Keratinocyte (primary cell): ENCODE measurements around the gene TRIM69. TPM values are rescaled to one million over a fixed set of nuclear protein-coding genes. Genes with fewer than 3 reads are reported as not detected.

Experiments
- DNase-seq: peaks from one replicate; pipeline ENCODE4 v3.0.0-alpha.2; 2011; ENCODE audit warnings: low read depth, missing footprints, low spot score
- FAIRE-seq: peaks from 2 replicates; lab custom pipeline; 2011; peaks lifted over from hg19 to GRCh38; lab: Jason Lieb, UNC
- H2AFZ ChIP-seq: 2 replicates; pipeline ENCODE4 v1.6.0; 2012; ENCODE audit warnings: low read length, control low read depth, inconsistent platforms; ENCODE audit not compliant: control insufficient read depth
- H3K27ac ChIP-seq: 2 replicates; pipeline ENCODE4 v1.5.1; 2011; ENCODE audit warnings: low read length; ENCODE audit not compliant: control insufficient read depth, insufficient read depth
- H3K27me3 ChIP-seq: 3 replicates; pipeline ENCODE4 v1.6.0; 2011; ENCODE audit warnings: low read length; ENCODE audit not compliant: control insufficient read depth, insufficient read depth; ENCODE audit errors: extremely low read depth
- H3K36me3 ChIP-seq, 2 experiments: 2 replicates in 1 of 2; 3 replicates in 1 of 2; pipeline ENCODE4 v1.5.1; 2011; ENCODE audit warnings: low read length in 2 of 2, mild to moderate bottlenecking in 1 of 2; ENCODE audit not compliant: control insufficient read depth in 2 of 2, insufficient read depth in 2 of 2; ENCODE audit errors: extremely low read depth in 1 of 2
- H3K4me1 ChIP-seq: 3 replicates; pipeline ENCODE4 v1.5.1; 2011; ENCODE audit warnings: low read length; ENCODE audit not compliant: control insufficient read depth, insufficient read depth; ENCODE audit errors: extremely low read depth
- H3K4me2 ChIP-seq: 3 replicates; pipeline ENCODE4 v1.6.0; 2011; ENCODE audit warnings: low read depth, low read length; ENCODE audit not compliant: control insufficient read depth, insufficient read depth; ENCODE audit errors: extremely low read depth
- H3K4me3 ChIP-seq, 3 experiments: fragments of 200-600 bp in 1 of 3; sonication (generic) in 1 of 3; 2 replicates in 2 of 3; 3 replicates in 1 of 3; pipeline ENCODE4 v1.5.1; 2011 to 2016; ENCODE audit warnings: low read length in 3 of 3, mild to moderate bottlenecking in 3 of 3, control low read depth in 2 of 3, inconsistent platforms in 1 of 3, low read depth in 1 of 3, mixed read lengths in 1 of 3, mixed run types in 1 of 3, moderate library complexity in 1 of 3; ENCODE audit not compliant: control insufficient read depth in 2 of 3, insufficient read depth in 2 of 3; ENCODE audit errors: extremely low read depth in 1 of 3
- H3K79me2 ChIP-seq: 2 replicates; pipeline ENCODE4 v1.6.0; 2012; ENCODE audit warnings: low read length; ENCODE audit not compliant: control insufficient read depth, insufficient read depth
- H3K9ac ChIP-seq: 3 replicates; pipeline ENCODE4 v1.6.0; 2011; ENCODE audit warnings: low read length; ENCODE audit not compliant: control insufficient read depth, insufficient read depth; ENCODE audit errors: extremely low read depth
- H3K9me1 ChIP-seq: 3 replicates; pipeline ENCODE4 v1.6.0; 2011; ENCODE audit warnings: low read length; ENCODE audit not compliant: control insufficient read depth, insufficient read depth; ENCODE audit errors: extremely low read depth
- H3K9me3 ChIP-seq: 2 replicates; pipeline ENCODE4 v1.5.1; 2012; ENCODE audit warnings: low read depth, low read length; ENCODE audit not compliant: control insufficient read depth
- H4K20me1 ChIP-seq: 3 replicates; pipeline ENCODE4 v1.6.0; 2011; ENCODE audit warnings: low read length; ENCODE audit not compliant: control insufficient read depth, insufficient read depth; ENCODE audit errors: extremely low read depth
- CTCF ChIP-seq, 3 experiments: IDR thresholded peaks in 1 of 3; conservative IDR thresholded peaks in 1 of 3; optimal IDR thresholded peaks in 1 of 3; 2 replicates in 2 of 3; 3 replicates in 1 of 3; pipeline versions ENCODE3 to v1.5.1; 2011; ENCODE audit warnings: low read length in 3 of 3, mild to moderate bottlenecking in 3 of 3, moderate library complexity in 2 of 3, control low read depth in 1 of 3, inconsistent platforms in 1 of 3; ENCODE audit not compliant: insufficient read depth in 2 of 3; ENCODE audit errors: extremely low read depth in 1 of 3
- EZH2 ChIP-seq: IDR thresholded peaks from one replicate; pipeline ENCODE4 v1.6.1; 2012; ENCODE audit warnings: inconsistent platforms, mild to moderate bottlenecking, low read length, moderate library complexity
- dilution Hi-C: fragments of 300-500 bp; cut with MboI; formaldehyde crosslinking; loops from one replicate; pipeline ENCODE4 v1.7.0; 2020; ENCODE audit warnings: low sequenced_read_pairs; ENCODE audit not compliant: extremely low pct_ligation_motif_present
- polyA plus RNA-seq, 5 experiments: library from polyadenylated mRNA; depleted of rRNA in 3 of 5; stranded (reverse) in 3 of 5; stranded (forward) in 1 of 5; unstranded in 1 of 5; fragments of >200 nt; gene quantifications; 1 replicate in 1 of 5; 2 replicates in 3 of 5; 3 replicates in 1 of 5; pipeline versions ENCODE4 v1.2.1 to v1.2.3, GENCODE V29; 2011 to 2012; ENCODE audit warnings: missing spikeins in 2 of 5, low read depth in 1 of 5, low replicate concordance in 1 of 5
- small RNA-seq, 3 experiments: library from RNA; depleted of rRNA; stranded (forward); fragments of <200 nt; gene quantifications; one replicate each; pipeline ENCODE3, GENCODE V24; 2012; ENCODE audit warnings: low read depth in 3 of 3, low replicate concordance in 1 of 3; ENCODE audit not compliant: insufficient read length in 3 of 3

TRIM69 gene
- polyA plus RNA-seq, 1 donor (not counting 4 experiments of a cell fraction or from before 2014, with no cell fraction given) = 11.0 TPM

- dilution Hi-C loops = no loop called here
- Histone ChIP-seq H4K20me1 (no peaks in the 10 kb centered on the region), H3K9ac (no peak overlapping the region), H3K36me3 (no peaks in the 10 kb centered on the region), H3K79me2 (no peaks in the 10 kb centered on the region), H3K4me2 (no peak overlapping the region), H3K27ac (no peak overlapping the region), H3K4me3 (no peak overlapping the region), H3K4me1 (peaks cover 8% of the 10 kb centered on the region), H3K9me3 (no peaks in the 10 kb centered on the region), H3K9me1 (no peaks in the 10 kb centered on the region), H2AFZ (no peak overlapping the region), H3K27me3 (no peaks in the 10 kb centered on the region)
- TF ChIP-seq CTCF (optimal IDR thresholded peaks at IDR 0.05 in 1 of 3, IDR thresholded peaks at IDR 0.05 in 1 of 3, conservative IDR thresholded peaks at IDR 0.05 in 1 of 3; ENCODE audit: extremely low read depth in 1 of 3, insufficient read depth in 2 of 3, low read length in 3 of 3) (no peak), EZH2 (no peak)
- no peak for FAIRE-seq
- DNase-seq = no peak
These were observed 76.9 kb downstream of the TRIM69 start for GRCh38 chr15:44813231-44813630.

Small RNA genes lying within 50 kb of the gene (small RNA-seq; reads per million reads assigned to genes)
- 0 reads per million in 3 experiments for gene RF00019

Other genes starting within 250 kb of the TRIM69 start
- 51.5 to 99.4 TPM (median 64.4 TPM) in 3 replicates for gene EIF3J, start 199.4 kb upstream of the TRIM69 start, polyA plus RNA-seq
- gene SPG11, start 72.9 kb upstream of the TRIM69 start, polyA plus RNA-seq = 35.6 to 53.4 TPM (median 41.5 TPM) in 3 replicates
- gene PATL2, start 25.2 kb upstream of the TRIM69 start, polyA plus RNA-seq = 0.15 to 1.0 TPM (median 0.46 TPM) in 3 replicates
- gene B2M, start 25.0 kb upstream of the TRIM69 start, polyA plus RNA-seq = 2,930 to 4,328 TPM (median 3,098 TPM) in 3 replicates
- not detected in 3 replicates for gene TERB2, start 220.2 kb downstream of the TRIM69 start, polyA plus RNA-seq